NCI-H774 (cell line): ENCODE measurements around the gene MAP3K14.

Experiments used
- DNase-seq: peaks from one replicate; lab custom pipeline; 2025; lab: John Stamatoyannopoulos, UW

MAP3K14 gene

GRCh38 chr17:45300060-45300751 lies 16.6 kb downstream of the MAP3K14 start:
- no peak for DNase-seq

DNA sequence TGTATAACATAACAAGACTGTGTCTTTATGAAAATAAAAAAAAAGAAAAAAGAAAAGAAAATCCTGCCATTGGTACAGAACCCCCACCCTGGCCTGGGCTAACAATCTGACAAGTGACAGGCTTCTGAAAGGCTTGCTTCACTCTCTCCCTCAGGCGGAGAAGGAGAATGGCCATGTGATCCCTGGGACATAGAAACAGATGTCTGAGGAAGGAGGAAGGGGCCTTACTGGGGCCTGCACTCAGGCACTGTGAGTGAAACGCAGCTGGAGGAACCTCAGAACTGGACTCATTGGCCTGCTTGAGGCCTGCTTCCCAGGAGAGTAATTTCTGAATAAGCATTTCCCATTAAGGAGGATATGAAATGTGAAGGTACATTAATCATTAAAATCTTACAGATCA lies 17.5 kb downstream of the MAP3K14 start:
- no peak for DNase-seq

GRCh38 chr17:45298546-45299285 lies 18.1 kb downstream of the MAP3K14 start:
- DNase-seq: no peak

DNA sequence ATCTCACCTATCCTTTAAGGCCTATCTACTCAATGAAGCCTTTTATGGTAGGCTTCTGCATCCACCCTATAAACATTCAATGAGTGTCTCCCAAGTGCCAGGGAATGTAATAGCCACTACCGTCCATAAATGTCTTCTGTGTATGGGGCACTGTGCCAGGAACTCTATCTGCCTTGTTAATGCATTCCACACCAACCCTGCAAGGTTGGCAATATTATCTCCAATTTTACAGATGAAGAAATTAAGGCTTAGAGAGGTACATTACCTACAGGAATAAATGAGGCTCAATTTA lies 20.0 kb downstream of the MAP3K14 start:
- no peak for DNase-seq

DNA sequence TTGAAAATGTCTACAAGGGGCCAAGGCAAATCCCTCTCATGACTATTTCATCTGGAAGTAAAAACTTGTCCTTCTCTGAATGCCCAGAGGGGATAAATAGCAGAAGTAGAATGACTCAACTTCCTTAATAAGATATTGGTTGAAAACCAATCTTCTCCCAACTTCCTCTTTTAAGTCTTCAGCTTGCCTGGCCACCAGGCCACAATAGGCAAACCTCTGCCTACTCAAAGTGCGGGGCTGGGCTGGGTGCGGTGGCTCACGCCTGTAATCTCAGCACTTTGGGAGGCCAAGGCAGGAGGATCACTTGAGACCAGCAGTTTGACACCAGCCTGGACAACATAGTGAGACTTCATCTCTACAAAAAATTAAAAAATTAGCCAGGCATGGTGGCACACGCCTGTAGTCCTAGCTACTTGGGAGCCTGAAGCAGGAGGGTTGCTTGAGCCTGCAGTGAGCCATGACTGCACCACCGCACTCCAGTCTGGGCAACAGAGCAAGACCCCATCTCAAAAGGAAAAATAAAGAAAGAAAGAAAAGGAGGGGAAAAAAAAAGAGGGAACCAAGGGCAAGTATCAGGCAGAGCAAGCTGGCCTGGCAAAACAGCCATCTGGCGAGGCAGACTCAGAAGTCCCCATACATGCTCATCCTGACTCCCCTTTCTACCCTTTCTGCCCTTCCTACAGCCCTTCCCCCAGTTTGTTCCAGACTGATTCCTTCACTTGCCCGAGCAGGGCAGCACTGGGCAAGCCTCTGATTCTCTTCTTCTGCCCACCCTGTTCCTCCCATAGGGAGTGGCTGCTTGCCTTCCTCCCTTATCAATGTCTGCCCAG lies 20.6 kb downstream of the MAP3K14 start:
- no peak for DNase-seq

DNA sequence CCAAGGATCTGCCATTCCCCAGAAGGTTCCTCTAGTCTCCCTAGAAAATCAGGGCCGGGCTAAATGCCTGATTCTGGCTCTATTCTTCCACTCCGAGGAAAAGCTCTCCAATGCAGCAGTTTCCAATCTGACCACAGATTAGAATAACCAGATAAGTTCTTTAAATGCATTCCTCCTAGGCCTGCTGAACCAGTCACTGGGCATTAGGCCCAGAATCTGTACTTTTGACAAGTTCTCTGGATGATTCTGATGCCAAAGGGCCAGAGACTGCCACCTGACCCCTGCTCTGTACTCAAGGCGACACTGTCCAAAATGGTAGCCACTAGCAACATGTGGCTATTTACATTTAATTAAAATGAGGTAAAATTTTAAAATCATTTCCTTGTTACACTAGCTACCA lies 22.3 kb downstream of the MAP3K14 start:
- no peak for DNase-seq

- no peak for DNase-seq
Observed at GRCh38 chr17:45293413-45294211, 23.2 kb downstream of the MAP3K14 start.

GRCh38 chr17:45292696-45293412 lies 24.0 kb downstream of the MAP3K14 start:
- DNase-seq: no peak

- DNase-seq: no peak
Observed at GRCh38 chr17:45291171-45291805, 25.5 kb downstream of the MAP3K14 start.

- no peak for DNase-seq
Observed at GRCh38 chr17:45290269-45290765, 26.5 kb downstream of the MAP3K14 start.

DNA sequence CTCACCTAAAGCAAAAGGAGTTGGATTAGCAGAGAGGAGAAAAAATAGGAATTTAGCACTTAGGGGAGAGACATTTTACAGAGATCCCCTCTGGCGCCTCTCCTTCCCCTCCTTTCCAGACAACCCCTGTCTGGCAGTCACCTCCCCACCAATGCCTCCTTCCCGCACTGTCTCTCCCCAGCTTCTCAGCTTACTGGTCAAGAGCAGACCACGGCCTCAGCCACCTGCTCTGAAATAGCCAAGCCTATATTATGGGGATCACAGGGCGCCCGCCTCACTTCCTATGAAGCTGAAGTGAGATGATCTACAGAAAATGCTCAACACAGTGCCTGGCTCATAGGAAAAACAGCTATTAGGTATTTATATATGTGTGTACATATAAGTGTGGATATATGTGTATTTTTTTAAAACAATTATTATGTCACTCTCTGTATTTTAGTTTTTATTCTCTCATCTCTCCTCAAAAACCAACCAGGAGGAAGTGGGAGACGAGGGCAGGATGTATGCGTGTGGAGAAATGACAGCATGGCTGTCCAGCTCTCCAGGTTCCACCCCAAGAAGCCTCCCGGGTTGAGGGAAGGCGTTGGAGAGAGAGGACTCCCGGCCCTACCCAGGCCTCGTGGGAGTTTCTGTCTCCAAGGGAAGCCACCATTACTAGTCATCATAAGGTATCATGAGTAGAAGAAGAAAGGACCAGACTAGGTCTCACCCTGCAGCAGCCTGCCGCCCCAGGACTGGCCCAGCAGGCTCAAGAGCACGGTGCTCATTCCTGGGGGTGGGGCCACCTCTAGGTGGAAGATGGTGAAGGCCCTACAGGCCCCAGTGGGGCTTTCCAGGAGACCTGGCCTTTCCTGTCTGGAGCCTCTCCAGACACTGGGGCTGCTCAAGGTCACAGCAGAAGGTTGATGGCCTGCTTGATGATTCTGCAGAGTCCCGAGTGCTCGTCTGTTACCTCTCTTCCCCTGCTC lies 27.2 kb downstream of the MAP3K14 start:
- no peak for DNase-seq

- DNase-seq: no peak
Observed at GRCh38 chr17:45288825-45289224, 28.0 kb downstream of the MAP3K14 start.

GRCh38 chr17:45287526-45288500 lies 29.0 kb downstream of the MAP3K14 start:
- no peak for DNase-seq

DNA sequence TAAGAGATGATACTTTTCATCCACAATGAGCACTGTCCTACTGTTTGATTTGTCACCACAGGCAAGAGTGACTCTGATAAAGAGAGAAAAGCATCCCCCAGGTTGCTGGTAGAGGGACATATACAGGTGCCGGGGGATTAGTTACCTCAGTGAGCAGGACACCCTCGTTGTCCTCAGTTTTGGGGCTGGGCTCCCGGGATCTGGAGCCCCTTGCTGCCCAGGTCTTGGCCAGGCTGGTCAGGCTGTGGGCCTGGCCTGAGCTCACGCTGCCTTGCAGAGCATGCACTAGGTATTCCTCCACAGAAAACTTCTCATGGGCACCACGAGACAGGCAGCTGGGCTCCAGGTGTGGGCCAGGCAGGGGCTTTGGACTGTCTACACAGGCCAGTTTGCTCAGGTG lies 30.5 kb downstream of the MAP3K14 start:
- DNase-seq: no peak

GRCh38 chr17:45284176-45285140 lies 32.4 kb downstream of the MAP3K14 start:
- no peak for DNase-seq

DNA sequence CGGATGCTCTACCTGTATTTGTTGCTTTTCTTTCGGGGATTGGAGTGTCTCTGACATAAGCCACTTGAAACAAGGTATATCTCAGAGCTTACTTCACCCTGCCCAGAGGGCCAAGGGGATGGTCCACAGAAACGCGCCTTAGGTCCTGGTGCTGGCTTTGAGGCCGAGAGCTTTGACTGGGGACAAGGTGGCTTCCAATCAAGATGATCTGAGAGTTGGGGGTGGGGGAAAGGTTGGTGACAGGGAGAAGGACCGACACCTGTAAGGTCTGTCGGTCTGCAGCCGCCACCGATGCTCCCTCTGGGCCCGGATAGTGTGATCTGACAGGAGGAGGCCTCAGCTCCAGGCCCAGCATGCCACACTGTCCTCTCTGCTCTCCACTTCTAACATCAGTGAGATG lies 33.1 kb downstream of the MAP3K14 start:
- no peak for DNase-seq
